HepG2 (cell line): Measurements from ENCODE around the gene GLRA1. TPM values are rescaled to one million over a fixed set of nuclear protein-coding genes. Genes with fewer than 3 reads are reported as not detected.

ENCODE experiments used
- E2F5 ChIP-seq: sonication (generic); formaldehyde crosslinking; conservative IDR thresholded peaks from 2 replicates; pipeline ENCODE4 v1.4.0; 2020; ENCODE audit warnings: missing genetic modification reagents
- HIC2 ChIP-seq: sonication (generic); formaldehyde crosslinking; IDR thresholded peaks from 2 replicates; pipeline ENCODE4 v1.9.0; 2022; ENCODE audit warnings: low read depth, missing genetic modification reagents
- MEF2D ChIP-seq: sonication (generic); formaldehyde crosslinking; IDR thresholded peaks from 2 replicates; pipeline ENCODE4 v1.5.1; 2020; ENCODE audit warnings: mild to moderate bottlenecking, missing genetic modification reagents
- MTERF4 ChIP-seq: sonication (generic); formaldehyde crosslinking; IDR thresholded peaks from 2 replicates; pipeline ENCODE4 v1.8.0; 2023; ENCODE audit warnings: mild to moderate bottlenecking, missing genetic modification reagents
- PITX1 ChIP-seq: sonication (generic); formaldehyde crosslinking; IDR thresholded peaks from 2 replicates; pipeline ENCODE4 v1.5.1; 2020; ENCODE audit warnings: mild to moderate bottlenecking, missing genetic modification reagents
- RORA ChIP-seq: sonication (generic); formaldehyde crosslinking; IDR thresholded peaks from 2 replicates; pipeline ENCODE4 v1.5.0; 2020; ENCODE audit warnings: mild to moderate bottlenecking, missing genetic modification reagents, moderate library complexity
- THRA ChIP-seq: sonication (generic); formaldehyde crosslinking; IDR thresholded peaks from 2 replicates; pipeline ENCODE4 v1.4.0; 2020; ENCODE audit warnings: missing genetic modification reagents, borderline replicate concordance
- ZMAT3 ChIP-seq: sonication (generic); formaldehyde crosslinking; conservative IDR thresholded peaks from 2 replicates; pipeline ENCODE4 v1.7.0; 2021; ENCODE audit warnings: missing genetic modification reagents
- ZNF225 ChIP-seq: sonication (generic); formaldehyde crosslinking; IDR thresholded peaks from 2 replicates; pipeline ENCODE4 v1.4.0; 2020; ENCODE audit warnings: mild to moderate bottlenecking, missing genetic modification reagents
- ZNF382 ChIP-seq: sonication (generic); formaldehyde crosslinking; IDR thresholded peaks from 2 replicates; pipeline ENCODE4 v1.5.0; 2020; ENCODE audit warnings: missing genetic modification reagents, mild to moderate bottlenecking, borderline replicate concordance
- ZNF432 ChIP-seq: sonication (generic); formaldehyde crosslinking; IDR thresholded peaks from 2 replicates; pipeline ENCODE4 v1.5.0; 2020; ENCODE audit warnings: missing genetic modification reagents, mild to moderate bottlenecking, borderline replicate concordance
- ZNF549 ChIP-seq: sonication (generic); formaldehyde crosslinking; IDR thresholded peaks from 2 replicates; pipeline ENCODE4 v1.5.0; 2020; ENCODE audit warnings: missing genetic modification reagents
- ZNF580 ChIP-seq: IDR thresholded peaks from 2 replicates; pipeline ENCODE4 v1.6.1; 2016; ENCODE audit warnings: low read depth, borderline replicate concordance
- ZNF598 ChIP-seq: sonication (generic); formaldehyde crosslinking; IDR thresholded peaks from 2 replicates; pipeline ENCODE4 v1.5.1; 2020; ENCODE audit warnings: mild to moderate bottlenecking, missing genetic modification reagents, borderline replicate concordance
- ZNF7 ChIP-seq: IDR thresholded peaks from 2 replicates; pipeline ENCODE4 v1.6.1; 2016; ENCODE audit warnings: missing biosample characterization, missing genetic modification reagents
- ZNF704 ChIP-seq: sonication (generic); formaldehyde crosslinking; IDR thresholded peaks from 2 replicates; pipeline ENCODE4 v1.8.1; 2023; ENCODE audit warnings: mild to moderate bottlenecking, inconsistent platforms, moderate library complexity, missing genetic modification reagents, borderline replicate concordance
- ZNF710 ChIP-seq: sonication (generic); formaldehyde crosslinking; IDR thresholded peaks from 2 replicates; pipeline ENCODE4 v1.5.0; 2020; ENCODE audit warnings: mild to moderate bottlenecking, missing genetic modification reagents, borderline replicate concordance
- ZNF784 ChIP-seq: sonication (generic); formaldehyde crosslinking; IDR thresholded peaks from 2 replicates; pipeline ENCODE4 v1.5.1; 2020; ENCODE audit warnings: missing genetic modification reagents, mild to moderate bottlenecking, borderline replicate concordance
- polyA plus RNA-seq, 8 experiments: library from polyadenylated mRNA; depleted of rRNA in 3 of 8; stranded (reverse) in 7 of 8; unstranded in 1 of 8; fragments of >200 nt; fragmentation: Illumina TruSeq in 4 of 8; extraction: Trizol in 4 of 8; gene quantifications; 2 replicates each; pipeline versions ENCODE4 v1.2.1 to v1.2.3, GENCODE V29; 2011 to 2016; ENCODE audit warnings: low read depth in 4 of 8, missing spikeins in 1 of 8, mixed read lengths in 1 of 8; ENCODE audit not compliant: insufficient read depth in 1 of 8
- total RNA-seq, 5 experiments: library from RNA; depleted of rRNA; stranded (reverse); fragments of >200 nt; fragmentation: Illumina TruSeq; extraction: Trizol; gene quantifications; 2 replicates each; pipeline ENCODE4 v1.2.3, GENCODE V29; 2016; ENCODE audit warnings: low read depth in 1 of 5

Gene GLRA1
- total and polyA plus RNA-seq, 2 of the 13 experiments (the other 11 are each of a cell fraction or from before 2014, with no cell fraction given): not detected

- peak; percentile 99 for TF ChIP-seq MEF2D (CRISPR knock-in tag)
- peak; percentile 100 for TF ChIP-seq ZNF784 (CRISPR knock-in tag)
- TF ChIP-seq ZNF382: peak; percentile 72; the same call in 1 of the 2 replicates
- TF ChIP-seq ZNF225 (CRISPR knock-in tag): peak; percentile 99
- TF ChIP-seq ZMAT3: peak; percentile 100
- peak; percentile 95 for TF ChIP-seq ZNF7 (CRISPR knock-in tag)
- peak; percentile 100 for TF ChIP-seq MTERF4
- peak; percentile 95 for TF ChIP-seq PITX1
- peak; percentile 100 for TF ChIP-seq ZNF704 (CRISPR knock-in tag)
- peak; percentile 97 for TF ChIP-seq ZNF432 (CRISPR knock-in tag)
- TF ChIP-seq E2F5 (CRISPR knock-in tag): peak; percentile 98
- TF ChIP-seq ZNF710 (CRISPR knock-in tag): peak; percentile 96
- TF ChIP-seq ZNF549: peak; percentile 95
- TF ChIP-seq ZNF580 (CRISPR knock-in tag): peak; percentile 100
- no peak; the same call in 1 of the 2 replicates for TF ChIP-seq HIC2 (CRISPR knock-in tag)
- TF ChIP-seq ZNF598 (CRISPR knock-in tag): peak; percentile 98
- peak; percentile 95; the same call in 1 of the 2 replicates for TF ChIP-seq RORA (CRISPR knock-in tag)
- peak; percentile 99 for TF ChIP-seq THRA (CRISPR knock-in tag)
Measured at GRCh38 chr5:151924564-151925301, at the start of gene GLRA1 (continued).
